KMS-11 (cell line): ENCODE measurements around the gene CSAD.
"Not testable (repeated sequence)": the region's sequence is repeated elsewhere in the genome, so short reads cannot be mapped to it uniquely, and the experiment has no call there.

Experiments
- H2AFZ ChIP-seq: fragments of 200-600 bp; sonication (generic); 2 replicates; pipeline ENCODE4 v1.6.1; 2016; ENCODE audit warnings: antibody characterized with exemption, mixed run types, low read depth
- H3K27ac ChIP-seq: fragments of 200-600 bp; sonication (generic); 2 replicates; pipeline ENCODE4 v1.6.1; 2016; ENCODE audit warnings: mild to moderate bottlenecking, mixed run types
- H3K27me3 ChIP-seq: fragments of 200-600 bp; sonication (generic); 2 replicates; pipeline ENCODE4 v1.6.1; 2017; ENCODE audit warnings: mild to moderate bottlenecking, low read depth, mixed run types, moderate library complexity; ENCODE audit not compliant: insufficient read depth
- H3K36me3 ChIP-seq: fragments of 200-600 bp; sonication (generic); 2 replicates; pipeline ENCODE4 v1.6.1; 2017; ENCODE audit warnings: mild to moderate bottlenecking, mixed run types; ENCODE audit not compliant: insufficient read depth
- H3K4me1 ChIP-seq: fragments of 200-600 bp; sonication (generic); 2 replicates; pipeline ENCODE4 v1.6.1; 2016; ENCODE audit warnings: mild to moderate bottlenecking, low read depth, mixed run types; ENCODE audit not compliant: poor library complexity, severe bottlenecking
- H3K4me2 ChIP-seq: fragments of 200-600 bp; sonication (generic); 2 replicates; pipeline ENCODE4 v1.7.0; 2016; ENCODE audit warnings: mild to moderate bottlenecking, mixed run types
- H3K4me3 ChIP-seq: fragments of 200-600 bp; sonication (generic); IDR thresholded peaks from 2 replicates; pipeline ENCODE4 v1.6.1; 2017; ENCODE audit warnings: low read depth, low read length, mixed read lengths; ENCODE audit not compliant: insufficient read depth
- H3K79me2 ChIP-seq: fragments of 200-600 bp; sonication (generic); 2 replicates; pipeline ENCODE4 v1.6.1; 2016; ENCODE audit warnings: low read depth, mixed run types; ENCODE audit not compliant: insufficient read depth
- H3K9ac ChIP-seq: fragments of 200-600 bp; sonication (generic); 2 replicates; pipeline ENCODE4 v1.6.1; 2016; ENCODE audit warnings: mild to moderate bottlenecking, mixed run types
- H4K20me1 ChIP-seq: fragments of 200-600 bp; sonication (generic); 2 replicates; pipeline ENCODE4 v1.6.1; 2016; ENCODE audit warnings: mild to moderate bottlenecking, mixed run types; ENCODE audit not compliant: insufficient read depth
- TF ChIP-seq, protein P1 (sequence below): fragments of 200-600 bp; sonication (generic); conservative IDR thresholded peaks from 2 replicates; pipeline ENCODE4 v1.6.1; 2017; ENCODE audit warnings: low read depth, mild to moderate bottlenecking, antibody characterized with exemption, low read length, moderate library complexity, mixed read lengths

Gene CSAD

GRCh38 chr12:53166837-53167236 is 13.9 kb downstream of the CSAD start:
- Histone ChIP-seq H3K4me1 (peaks cover 8% of the 10 kb centered on the region), H3K9ac (no peak overlapping the region), H3K27me3 (no peaks in the 10 kb centered on the region), H3K4me2 (no peak overlapping the region), H3K27ac (no peak overlapping the region), H4K20me1 (no peaks in the 10 kb centered on the region), H3K36me3 (no peaks in the 10 kb centered on the region), H2AFZ (no peak overlapping the region), H3K79me2 (no peaks in the 10 kb centered on the region), H3K4me3 (no peak overlapping the region)
- TF ChIP-seq, protein P1, sequence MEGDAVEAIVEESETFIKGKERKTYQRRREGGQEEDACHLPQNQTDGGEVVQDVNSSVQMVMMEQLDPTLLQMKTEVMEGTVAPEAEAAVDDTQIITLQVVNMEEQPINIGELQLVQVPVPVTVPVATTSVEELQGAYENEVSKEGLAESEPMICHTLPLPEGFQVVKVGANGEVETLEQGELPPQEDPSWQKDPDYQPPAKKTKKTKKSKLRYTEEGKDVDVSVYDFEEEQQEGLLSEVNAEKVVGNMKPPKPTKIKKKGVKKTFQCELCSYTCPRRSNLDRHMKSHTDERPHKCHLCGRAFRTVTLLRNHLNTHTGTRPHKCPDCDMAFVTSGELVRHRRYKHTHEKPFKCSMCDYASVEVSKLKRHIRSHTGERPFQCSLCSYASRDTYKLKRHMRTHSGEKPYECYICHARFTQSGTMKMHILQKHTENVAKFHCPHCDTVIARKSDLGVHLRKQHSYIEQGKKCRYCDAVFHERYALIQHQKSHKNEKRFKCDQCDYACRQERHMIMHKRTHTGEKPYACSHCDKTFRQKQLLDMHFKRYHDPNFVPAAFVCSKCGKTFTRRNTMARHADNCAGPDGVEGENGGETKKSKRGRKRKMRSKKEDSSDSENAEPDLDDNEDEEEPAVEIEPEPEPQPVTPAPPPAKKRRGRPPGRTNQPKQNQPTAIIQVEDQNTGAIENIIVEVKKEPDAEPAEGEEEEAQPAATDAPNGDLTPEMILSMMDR: no peak

DNA sequence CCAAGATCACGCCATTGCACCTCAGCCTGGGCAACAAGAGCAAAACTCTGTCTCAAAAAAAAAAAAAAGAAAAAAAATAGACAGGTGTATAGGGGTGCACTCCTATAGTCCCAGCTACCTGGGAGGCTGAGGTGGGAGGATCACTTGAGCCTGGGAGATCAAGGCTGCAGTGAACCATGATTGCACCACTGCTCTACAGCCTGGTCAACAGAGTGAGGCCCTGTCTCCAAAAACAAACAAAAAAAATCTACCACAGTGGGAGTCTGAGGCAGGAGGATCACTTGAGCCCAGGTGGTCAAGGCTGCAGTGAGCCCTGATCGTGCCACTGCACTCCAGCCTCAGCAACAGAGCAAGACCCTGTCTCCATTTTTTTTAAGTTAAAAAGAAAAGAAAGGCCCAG is 17.7 kb downstream of the CSAD start:
- not testable (repeated sequence) for H3K9ac ChIP-seq, H3K27ac ChIP-seq, H3K4me3 ChIP-seq, H3K4me2 ChIP-seq, H3K27me3 ChIP-seq, H3K79me2 ChIP-seq, H4K20me1 ChIP-seq, H2AFZ ChIP-seq, H3K36me3 ChIP-seq
- peaks cover 29% of the 10 kb centered on the region for H3K4me1 ChIP-seq

DNA sequence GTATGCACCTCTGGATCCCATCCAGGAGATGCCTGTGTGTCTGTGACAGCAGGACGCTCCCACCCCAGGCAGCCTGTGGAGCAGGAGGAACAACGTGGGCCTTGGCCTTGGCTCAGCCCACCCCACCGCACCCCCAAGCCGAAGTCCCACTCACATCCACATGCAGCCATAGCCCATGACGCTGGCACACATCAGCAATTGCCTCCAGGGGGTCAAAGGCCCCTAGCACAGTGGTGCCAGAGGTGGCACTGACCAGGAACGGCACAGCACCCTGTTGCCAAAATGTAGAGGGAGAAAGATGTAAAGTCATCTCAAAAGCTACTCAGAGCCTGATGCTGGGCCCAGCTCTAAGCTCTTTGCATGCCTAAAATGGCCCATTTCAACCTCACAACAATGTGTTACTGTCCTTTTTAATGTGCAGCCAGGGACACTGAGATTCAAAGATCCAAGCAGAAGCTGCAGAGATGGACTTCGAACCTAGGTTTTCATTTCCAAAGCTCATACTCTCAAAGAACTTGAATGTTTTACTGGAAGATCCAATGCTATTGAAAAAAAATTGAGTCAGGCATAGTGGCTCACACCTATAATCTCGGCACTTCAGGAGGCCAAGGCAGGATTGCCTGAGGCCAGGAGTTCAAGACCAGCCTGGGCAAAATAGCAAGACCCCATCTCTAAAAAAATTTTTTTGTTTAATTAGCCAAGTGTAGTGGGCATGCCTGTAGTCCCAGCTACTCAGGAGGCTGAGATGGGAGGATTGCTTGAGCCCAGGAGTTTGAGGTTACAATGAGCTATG is 19.4 kb downstream of the CSAD start:
- Histone ChIP-seq H4K20me1 (no peaks in the 10 kb centered on the region), H2AFZ (no peak overlapping the region), H3K79me2 (no peaks in the 10 kb centered on the region), H3K4me3 (no peak overlapping the region), H3K27ac (no peak overlapping the region), H3K27me3 (no peaks in the 10 kb centered on the region), H3K4me1 (peaks cover 28% of the 10 kb centered on the region), H3K36me3 (no peaks in the 10 kb centered on the region), H3K4me2 (no peak overlapping the region), H3K9ac (no peak overlapping the region)
- TF ChIP-seq, protein P1: no peak

DNA sequence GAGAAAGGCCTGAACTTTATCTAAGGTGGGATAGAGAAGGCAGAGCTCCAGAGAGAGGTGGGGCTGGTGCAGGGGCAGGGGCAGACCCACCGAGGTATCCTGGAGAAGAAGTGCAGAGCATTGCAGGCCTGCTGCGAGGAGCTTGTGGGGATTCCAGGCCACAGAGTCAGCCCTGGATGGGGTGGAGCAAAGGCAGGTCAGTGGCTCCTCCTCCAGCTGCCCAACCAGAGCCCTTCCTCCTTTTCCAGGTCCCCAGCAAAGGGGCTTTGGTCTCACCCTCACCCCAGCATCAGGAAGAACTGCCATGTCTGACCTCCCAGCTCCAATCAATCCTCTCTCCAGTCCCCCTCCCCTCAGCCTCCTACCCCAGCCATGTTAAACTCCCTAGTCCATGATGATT is 20.1 kb downstream of the CSAD start:
- Histone ChIP-seq H3K27me3 (no peaks in the 10 kb centered on the region), H3K4me3 (no peak overlapping the region), H4K20me1 (no peaks in the 10 kb centered on the region), H3K4me1 (peaks cover 27% of the 10 kb centered on the region), H3K9ac (no peak overlapping the region), H3K79me2 (no peaks in the 10 kb centered on the region), H2AFZ (no peak overlapping the region), H3K27ac (no peak overlapping the region), H3K36me3 (no peaks in the 10 kb centered on the region), H3K4me2 (no peak overlapping the region)
- TF ChIP-seq, protein P1: no peak

GRCh38 chr12:53160000-53160399 is 20.7 kb downstream of the CSAD start:
- TF ChIP-seq, protein P1: no peak
- Histone ChIP-seq H3K79me2 (no peaks in the 10 kb centered on the region), H2AFZ (peak overlapping the region; percentile 66; the same call in 1 of the 2 replicates), H3K4me2 (no peak overlapping the region; the same call in 1 of the 2 replicates), H3K27me3 (no peaks in the 10 kb centered on the region), H3K4me3 (no peak overlapping the region), H4K20me1 (no peaks in the 10 kb centered on the region), H3K27ac (no peak overlapping the region; the same call in 1 of the 2 replicates), H3K4me1 (peaks cover 27% of the 10 kb centered on the region), H3K36me3 (no peaks in the 10 kb centered on the region), H3K9ac (no peak overlapping the region; the same call in 1 of the 2 replicates)
